ENCODE results near the gene GAL3ST2. TPM values are rescaled to one million over a fixed set of nuclear protein-coding genes. Genes with fewer than 3 reads are reported as not detected.

Gene GAL3ST2
- under 1 TPM in 4 of 6 experiments, not detected in 2; 0.17 to 0.26 (median 0.23) TPM for total RNA-seq (2021; fragmentation: NEBNext Ultra II Directional; extraction: Animal tissue kit (Norgen Biotek cat#: 25700))
- long read RNA-seq: 0 reads

DNA sequence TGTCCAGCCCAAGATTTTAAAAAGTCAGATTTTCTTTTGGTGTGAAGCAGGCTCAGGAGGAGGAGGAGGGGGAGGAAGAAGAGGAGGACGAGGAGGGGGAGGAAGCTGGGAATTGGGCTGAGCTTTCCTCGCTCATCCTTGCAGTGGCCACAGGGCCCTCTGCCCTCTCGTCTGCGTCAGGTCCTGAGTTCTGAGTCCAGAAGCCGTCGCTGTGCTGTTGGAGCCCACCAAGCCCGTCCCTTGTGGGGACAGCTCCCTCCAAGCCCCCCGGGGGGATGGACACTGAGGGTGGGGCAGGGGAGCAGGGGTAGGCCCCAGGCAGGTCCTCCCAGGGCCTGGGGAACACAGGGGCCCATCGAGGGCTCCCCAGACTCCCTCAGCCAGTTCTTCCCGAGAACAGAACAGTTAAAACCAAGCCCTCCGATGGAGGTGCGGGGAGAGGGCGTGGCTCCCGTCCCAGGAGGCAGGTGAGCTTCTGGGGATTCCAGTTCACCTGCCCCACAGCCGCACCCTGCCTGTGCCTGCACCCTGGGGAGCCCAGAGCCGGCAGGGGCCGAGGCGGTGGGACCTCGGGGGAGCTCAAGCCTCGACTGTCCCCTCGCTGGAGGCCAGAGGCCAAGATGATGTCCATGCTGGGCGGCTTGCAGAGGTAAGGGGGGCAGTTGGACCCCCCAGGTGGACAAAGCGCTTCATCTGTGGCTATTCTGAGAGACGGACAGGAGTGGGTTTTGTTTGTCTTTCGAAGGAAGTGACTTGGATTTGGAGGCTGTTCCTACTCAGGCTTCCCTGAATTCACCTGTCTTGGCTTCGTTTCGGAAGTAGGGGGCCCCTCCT lies at the start of gene GAL3ST2:
TSS of gene GAL3ST2 (plus strand) at position 487 of the 834 bp plus-strand sequence. CDS start at position 621, 134 bp downstream.
- H3K27me3 Mint-ChIP-seq (ENCODE audit: insufficient read depth): no peaks in the 10 kb centered on the region; the same call in 1 of the 2 replicates

DNA sequence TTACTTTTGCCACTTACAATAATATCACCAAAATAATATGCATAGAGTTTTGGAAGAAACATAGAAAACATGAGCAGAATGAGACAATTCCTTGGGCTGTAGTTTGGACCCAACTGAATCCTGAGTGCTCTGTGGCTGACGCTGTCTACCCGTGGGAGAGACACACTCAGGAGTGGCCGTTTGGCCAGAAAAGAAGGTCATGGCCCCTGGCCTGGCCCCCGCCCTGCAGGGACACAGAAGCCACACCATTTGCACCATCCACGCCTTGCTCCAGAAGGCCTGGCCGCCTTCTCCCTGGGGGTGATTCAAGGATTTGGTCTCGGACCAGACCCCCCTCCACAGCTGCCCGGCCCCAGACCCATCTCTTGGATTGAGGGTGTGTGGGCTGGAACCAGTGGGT lies 48.6 kb upstream of the GAL3ST2 start:
- H3K27ac Mint-ChIP-seq: no peak overlapping the region
- peaks cover 15% of the 10 kb centered on the region for H3K36me3 Mint-ChIP-seq (ENCODE audit: low read depth)
- TF ChIP-seq, protein P1, sequence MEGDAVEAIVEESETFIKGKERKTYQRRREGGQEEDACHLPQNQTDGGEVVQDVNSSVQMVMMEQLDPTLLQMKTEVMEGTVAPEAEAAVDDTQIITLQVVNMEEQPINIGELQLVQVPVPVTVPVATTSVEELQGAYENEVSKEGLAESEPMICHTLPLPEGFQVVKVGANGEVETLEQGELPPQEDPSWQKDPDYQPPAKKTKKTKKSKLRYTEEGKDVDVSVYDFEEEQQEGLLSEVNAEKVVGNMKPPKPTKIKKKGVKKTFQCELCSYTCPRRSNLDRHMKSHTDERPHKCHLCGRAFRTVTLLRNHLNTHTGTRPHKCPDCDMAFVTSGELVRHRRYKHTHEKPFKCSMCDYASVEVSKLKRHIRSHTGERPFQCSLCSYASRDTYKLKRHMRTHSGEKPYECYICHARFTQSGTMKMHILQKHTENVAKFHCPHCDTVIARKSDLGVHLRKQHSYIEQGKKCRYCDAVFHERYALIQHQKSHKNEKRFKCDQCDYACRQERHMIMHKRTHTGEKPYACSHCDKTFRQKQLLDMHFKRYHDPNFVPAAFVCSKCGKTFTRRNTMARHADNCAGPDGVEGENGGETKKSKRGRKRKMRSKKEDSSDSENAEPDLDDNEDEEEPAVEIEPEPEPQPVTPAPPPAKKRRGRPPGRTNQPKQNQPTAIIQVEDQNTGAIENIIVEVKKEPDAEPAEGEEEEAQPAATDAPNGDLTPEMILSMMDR (IDR thresholded peaks at IDR 0.05): no peak

More for the DNA sequence above, at the start of gene GAL3ST2:
- no peak for DNase-seq
- peaks cover 10% of the 10 kb centered on the region for H3K4me1 Mint-ChIP-seq (ENCODE audit: low read depth)
- no peak within 1 kb of the TSS for H3K4me3 Mint-ChIP-seq
- H3K27ac Mint-ChIP-seq: no peak within 1 kb of the TSS
- peaks cover 7% of the 10 kb centered on the region; the same call in 1 of the 2 replicates for H3K9me3 Mint-ChIP-seq
- TF ChIP-seq, protein P1 (IDR thresholded peaks at IDR 0.05): no peak
- H3K36me3 Mint-ChIP-seq (ENCODE audit: low read depth): no peaks in the 10 kb centered on the region

DNA sequence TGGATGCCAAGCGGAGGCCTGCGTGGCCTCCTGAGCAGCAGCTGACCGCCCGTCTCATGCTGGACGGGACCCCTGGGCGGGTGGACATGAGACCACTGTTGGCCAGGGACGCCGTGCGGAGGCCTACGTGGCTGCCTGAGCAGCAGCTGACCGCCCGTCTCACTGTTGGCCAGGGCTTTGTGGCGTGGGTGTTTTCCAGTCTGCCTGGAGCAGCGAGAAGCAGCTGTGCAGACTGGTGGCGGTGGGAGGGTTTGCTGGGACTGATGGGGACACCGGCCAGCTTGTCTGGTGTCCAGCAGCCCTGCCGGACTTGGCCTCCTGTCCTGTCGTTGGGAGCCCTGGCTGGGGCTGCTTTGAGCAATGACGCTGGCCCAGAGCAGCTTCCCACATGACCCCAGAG lies 48.0 kb upstream of the GAL3ST2 start:
- Mint-ChIP-seq H3K36me3 (ENCODE audit: low read depth) (peaks cover 9% of the 10 kb centered on the region), H3K4me1 (ENCODE audit: low read depth) (no peaks in the 10 kb centered on the region), H3K9me3 (no peaks in the 10 kb centered on the region), H3K4me3 (no peak overlapping the region), H3K27ac (no peak overlapping the region), H3K27me3 (ENCODE audit: insufficient read depth) (no peaks in the 10 kb centered on the region; the same call in 1 of the 2 replicates)
- TF ChIP-seq, protein P1 (IDR thresholded peaks at IDR 0.05): no peak
- DNase-seq: no peak

More for the DNA sequence above, 48.6 kb upstream of the GAL3ST2 start:
- H3K27me3 Mint-ChIP-seq (ENCODE audit: insufficient read depth): no peaks in the 10 kb centered on the region; the same call in 1 of the 2 replicates
- no peaks in the 10 kb centered on the region; the same call in 1 of the 2 replicates for H3K9me3 Mint-ChIP-seq
- DNase-seq: no peak
- H3K4me1 Mint-ChIP-seq (ENCODE audit: low read depth): no peaks in the 10 kb centered on the region
- H3K4me3 Mint-ChIP-seq: no peak overlapping the region

- no peaks in the 10 kb centered on the region for H3K36me3 Mint-ChIP-seq (ENCODE audit: low read depth)
- no peaks in the 10 kb centered on the region; the same call in 1 of the 2 replicates for H3K27me3 Mint-ChIP-seq (ENCODE audit: insufficient read depth)
- no peaks in the 10 kb centered on the region for H3K4me1 Mint-ChIP-seq (ENCODE audit: low read depth)
- no peak for DNase-seq
- TF ChIP-seq, protein P1 (IDR thresholded peaks at IDR 0.05): no peak
- H3K27ac Mint-ChIP-seq: no peak overlapping the region
- H3K4me3 Mint-ChIP-seq: no peak overlapping the region
- no peaks in the 10 kb centered on the region for H3K9me3 Mint-ChIP-seq
Observed at GRCh38 chr2:241729868-241730267, 46.8 kb upstream of the GAL3ST2 start.

DNA sequence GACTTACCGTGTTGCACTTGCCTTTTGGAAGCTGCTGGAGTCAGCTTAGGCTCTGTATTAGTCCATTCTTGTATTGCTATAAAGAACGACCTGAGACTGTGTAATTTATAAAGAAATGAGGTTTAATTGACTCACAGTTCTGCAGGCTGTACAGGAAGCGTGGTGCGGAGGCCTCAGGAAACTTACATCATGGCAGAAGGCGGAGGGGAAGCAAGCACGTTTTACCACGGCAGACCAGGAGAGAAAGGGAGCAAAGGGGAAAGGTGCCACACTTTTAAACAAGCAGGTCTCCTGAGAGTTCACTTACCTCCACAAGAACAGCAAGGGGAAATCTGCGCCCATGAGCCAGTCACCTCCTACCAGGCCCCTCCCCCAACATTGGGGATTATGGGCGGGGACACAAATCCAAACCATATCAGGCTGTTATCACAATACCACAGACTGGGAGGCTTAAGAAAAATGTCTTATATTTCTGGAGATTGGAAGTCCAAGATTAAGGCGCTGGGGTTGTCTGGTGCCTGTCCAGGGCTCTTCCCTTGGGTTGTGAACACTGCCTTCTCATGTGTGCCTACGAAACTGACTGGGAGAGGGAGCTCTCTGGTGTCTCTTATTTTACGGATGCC lies 45.8 kb upstream of the GAL3ST2 start:
- TF ChIP-seq, protein P1 (IDR thresholded peaks at IDR 0.05): no peak
- no peak for DNase-seq
- no peaks in the 10 kb centered on the region for H3K36me3 Mint-ChIP-seq (ENCODE audit: low read depth)
- no peak overlapping the region for H3K27ac Mint-ChIP-seq
- no peaks in the 10 kb centered on the region; the same call in 1 of the 2 replicates for H3K27me3 Mint-ChIP-seq (ENCODE audit: insufficient read depth)
- no peaks in the 10 kb centered on the region for H3K9me3 Mint-ChIP-seq
- no peak overlapping the region for H3K4me3 Mint-ChIP-seq
- H3K4me1 Mint-ChIP-seq (ENCODE audit: low read depth): no peaks in the 10 kb centered on the region

Measured in HFFc6 (cell line).